GM18858 (cell line): ENCODE measurements around the gene REPIN1.

Experiments
- ATAC-seq: cut with Tn5 transposase; IDR thresholded peaks from one replicate; pipeline ENCODE4 v1.9.1; 2021; ENCODE audit not compliant: unreplicated experiment

Gene REPIN1

DNA sequence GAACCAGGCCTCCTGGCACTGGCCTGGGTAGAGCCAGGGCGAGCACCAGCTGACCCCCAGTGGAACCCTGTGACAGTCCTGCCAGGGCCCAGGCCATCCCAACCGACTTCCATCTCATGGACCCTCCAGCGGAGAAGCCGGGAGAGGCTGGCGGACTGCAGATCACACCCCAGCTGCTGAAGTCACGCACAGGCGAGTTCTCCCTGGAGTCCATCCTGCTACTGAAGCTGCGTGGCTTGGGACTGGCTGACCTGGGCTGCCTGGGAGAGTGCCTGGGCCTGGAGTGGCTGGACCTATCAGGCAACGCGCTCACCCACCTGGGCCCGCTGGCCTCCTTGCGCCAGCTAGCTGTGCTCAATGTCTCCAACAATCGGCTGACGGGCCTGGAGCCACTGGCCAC lies 31.9 kb upstream of the REPIN1 start:
- no peak for ATAC-seq

DNA sequence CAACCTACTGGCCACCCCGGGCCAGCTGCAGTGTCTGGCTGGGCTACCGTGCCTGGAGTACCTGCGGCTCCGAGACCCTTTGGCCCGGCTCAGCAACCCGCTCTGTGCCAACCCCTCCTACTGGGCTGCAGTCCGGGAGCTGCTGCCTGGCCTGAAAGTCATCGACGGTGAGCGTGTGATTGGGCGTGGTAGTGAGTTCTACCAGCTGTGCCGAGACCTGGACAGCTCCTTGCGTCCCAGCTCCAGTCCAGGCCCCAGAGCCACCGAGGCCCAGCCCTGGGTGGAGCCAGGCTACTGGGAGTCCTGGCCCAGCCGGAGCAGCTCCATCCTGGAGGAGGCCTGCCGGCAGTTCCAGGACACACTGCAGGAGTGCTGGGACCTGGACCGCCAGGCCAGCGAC lies 31.4 kb upstream of the REPIN1 start:
- no peak for ATAC-seq

DNA sequence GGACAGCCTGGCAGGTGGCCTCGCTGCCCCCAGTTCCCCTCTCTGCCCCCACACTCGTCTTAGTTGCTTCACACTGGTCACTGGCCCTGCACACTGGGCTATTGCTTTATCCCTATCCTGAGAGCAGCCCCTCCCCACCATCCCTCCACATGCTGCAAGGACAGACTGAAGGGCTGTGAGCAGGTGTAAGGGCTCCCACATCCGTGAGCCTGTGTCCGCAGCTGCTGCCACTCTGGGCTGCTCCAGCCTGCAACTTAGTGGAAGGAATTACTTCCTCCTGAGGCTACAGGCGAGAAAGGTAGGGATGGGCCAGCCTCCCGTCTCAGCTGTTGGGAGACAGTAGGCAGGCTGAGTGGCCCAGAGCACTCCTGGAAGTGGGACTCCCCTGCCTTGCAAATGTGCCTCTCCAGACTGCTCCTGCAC lies 31.0 kb upstream of the REPIN1 start:
- ATAC-seq, result no peak

DNA sequence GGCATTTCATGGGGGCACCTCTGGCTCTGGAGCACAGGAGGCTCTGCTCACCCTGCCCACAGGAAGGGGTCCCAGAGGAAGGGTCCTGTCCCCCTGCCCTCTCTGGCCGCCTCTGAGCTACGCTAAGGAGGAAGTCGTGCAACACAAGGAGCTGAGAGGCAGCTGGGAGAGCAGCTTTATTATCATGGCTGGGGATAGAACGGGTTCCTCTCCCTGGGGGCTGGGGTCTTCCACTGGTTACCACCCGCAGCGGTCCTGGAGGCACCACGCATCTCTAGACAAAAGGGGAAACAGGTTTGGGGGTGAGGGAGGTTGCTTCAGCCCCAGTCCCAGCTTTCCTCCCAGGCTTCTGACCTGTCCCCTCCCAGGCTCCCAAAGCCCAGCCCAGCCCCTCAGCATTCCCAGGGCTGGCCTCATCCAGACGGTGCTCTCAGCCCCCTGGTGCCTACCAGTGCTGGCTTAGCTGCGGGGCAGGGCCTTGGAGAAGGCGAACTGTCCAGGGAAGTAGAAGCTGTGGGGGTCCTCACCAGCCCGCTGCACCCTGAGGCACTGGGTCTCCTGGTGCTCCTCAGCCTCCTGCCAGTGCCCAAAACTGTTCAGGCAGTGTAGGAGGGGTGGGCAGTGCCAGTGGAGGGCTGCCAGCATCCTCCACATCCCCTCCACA lies 30.3 kb upstream of the REPIN1 start:
- ATAC-seq, result no peak

DNA sequence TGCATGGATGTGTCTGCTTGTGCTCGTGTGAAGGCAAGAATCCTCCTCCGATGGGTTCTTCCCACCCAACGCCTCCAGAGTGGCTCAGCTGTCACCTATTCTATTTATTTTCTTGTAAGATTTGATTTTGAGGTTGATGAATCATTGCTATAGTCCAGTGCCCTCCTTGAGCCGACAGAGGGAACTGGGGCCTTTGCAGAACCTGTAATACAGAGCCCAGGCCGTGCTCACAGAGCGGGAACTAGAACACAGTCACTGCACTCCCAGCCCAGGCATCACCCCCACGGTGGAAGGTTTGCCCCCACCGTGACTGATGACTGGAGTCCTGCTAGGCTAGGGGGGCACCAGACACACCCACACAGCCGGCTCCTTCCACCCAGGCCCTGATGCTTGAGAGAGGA lies 29.2 kb upstream of the REPIN1 start:
- no peak for ATAC-seq

DNA sequence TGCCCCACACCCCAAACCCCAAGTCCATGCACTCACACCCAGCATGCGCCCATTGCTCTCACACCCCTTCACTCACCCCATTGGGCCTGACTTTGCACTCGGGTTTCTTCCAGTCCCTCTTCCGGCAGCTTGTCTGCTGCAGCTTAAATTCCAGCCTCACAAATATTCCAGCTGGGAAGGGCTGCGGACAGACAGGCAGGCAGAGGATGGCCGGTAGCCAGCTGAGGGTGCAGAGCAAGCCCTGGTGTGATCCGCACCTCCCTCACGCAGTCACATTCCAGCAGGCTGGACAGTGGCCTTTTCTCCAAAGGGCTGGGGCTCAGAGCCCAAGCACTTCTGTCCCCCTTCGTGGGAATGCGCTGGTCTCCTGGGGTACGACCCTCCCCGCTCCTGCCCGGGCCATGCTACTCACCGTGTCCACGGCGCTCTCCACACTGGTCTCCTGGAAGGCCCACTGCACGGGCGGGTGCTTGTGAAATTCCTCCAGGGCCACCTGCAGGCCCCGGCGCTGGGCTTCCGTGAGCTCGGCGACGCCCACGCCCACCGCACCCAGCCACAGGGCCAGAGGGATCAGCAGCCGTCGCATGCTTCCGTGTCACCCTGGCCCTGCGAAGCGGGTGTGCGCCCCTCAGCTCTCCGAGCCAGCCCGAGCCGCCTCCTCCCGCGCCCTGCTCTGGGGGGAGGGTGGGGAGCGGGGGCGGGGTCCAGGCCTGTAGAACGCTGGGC lies 28.4 kb upstream of the REPIN1 start:
- no peak for ATAC-seq

DNA sequence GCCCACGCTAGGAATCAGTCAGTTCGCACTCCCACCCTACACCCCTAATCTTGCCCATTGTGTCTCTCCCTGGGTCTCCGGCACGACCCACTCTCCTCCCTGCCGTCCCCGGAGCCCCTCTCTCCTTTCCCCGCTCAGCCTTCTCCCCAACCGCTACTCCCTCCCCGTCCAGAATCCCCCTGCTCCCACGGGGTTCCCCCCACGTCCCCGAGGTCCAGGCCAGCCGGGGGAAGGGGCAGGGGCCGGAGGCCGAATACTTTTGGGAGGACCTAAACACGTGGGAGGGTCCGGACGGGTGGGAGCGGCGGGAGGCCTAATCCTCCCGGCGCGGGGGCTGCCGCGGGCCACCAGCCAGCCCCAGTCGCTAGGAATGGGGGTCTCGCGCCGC lies 27.8 kb upstream of the REPIN1 start:
- no peak for ATAC-seq

DNA sequence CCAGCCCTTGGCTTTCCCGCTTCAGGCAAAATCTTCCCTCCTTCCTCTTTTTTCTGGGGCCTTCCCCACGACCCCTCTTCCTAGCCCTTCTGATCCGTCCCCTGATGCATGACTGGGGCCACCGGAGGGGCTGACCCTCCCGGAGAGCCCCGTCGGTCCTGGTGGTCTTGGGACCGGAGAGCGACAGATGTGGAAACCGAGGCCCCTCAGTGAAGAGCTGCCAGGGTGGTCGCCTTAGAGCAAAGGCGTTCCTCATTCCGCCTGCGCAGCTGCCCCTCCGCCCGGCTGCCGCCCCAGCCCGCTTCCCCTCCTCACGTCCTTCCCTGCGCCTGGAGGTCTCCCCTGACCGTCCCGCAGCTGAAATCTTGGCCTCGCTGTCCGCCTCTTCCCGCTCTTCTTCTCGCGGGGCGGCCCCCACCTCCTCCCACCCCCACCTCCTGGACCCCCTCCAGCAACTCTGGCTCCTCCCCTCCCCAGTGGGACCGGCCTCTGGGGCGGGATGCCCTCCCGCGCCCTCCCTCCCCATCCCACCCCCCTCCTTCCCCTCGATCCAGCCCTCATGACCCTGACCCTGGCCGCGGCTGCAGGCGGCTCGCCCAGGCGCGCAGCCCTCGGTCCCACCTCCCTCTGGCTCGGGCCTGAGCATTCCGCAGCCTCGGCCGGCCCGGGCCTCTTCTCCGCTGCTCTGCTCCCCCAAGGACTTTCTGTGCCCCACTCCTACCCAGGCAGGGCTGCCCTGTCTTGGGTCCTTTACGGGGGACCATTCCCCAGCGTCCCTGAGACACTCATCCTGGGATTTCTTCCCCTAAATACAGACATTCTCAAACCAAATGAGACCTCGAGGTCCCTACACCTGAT lies 27.1 kb upstream of the REPIN1 start, which contains the start of gene RARRES2:
TSS of gene RARRES2 (minus strand) at position 367 of the 858 bp plus-strand sequence. CDS start 1,020 bp downstream, outside the sequence.
- ATAC-seq, result no peak

DNA sequence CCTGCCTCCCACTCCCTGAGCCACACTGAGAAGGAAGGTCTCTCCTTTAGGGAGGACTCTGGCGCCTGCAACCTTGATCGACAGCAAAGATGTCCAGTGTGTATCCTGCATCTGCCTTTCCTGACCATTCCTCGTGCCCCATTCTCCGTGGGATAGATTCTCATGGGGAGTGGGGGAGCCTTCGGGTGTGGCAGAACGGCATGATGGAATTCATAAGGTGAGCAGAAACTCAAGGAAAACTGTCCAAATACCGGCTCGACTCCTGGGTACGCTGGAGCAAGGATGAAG lies 26.6 kb upstream of the REPIN1 start:
- ATAC-seq, result no peak

DNA sequence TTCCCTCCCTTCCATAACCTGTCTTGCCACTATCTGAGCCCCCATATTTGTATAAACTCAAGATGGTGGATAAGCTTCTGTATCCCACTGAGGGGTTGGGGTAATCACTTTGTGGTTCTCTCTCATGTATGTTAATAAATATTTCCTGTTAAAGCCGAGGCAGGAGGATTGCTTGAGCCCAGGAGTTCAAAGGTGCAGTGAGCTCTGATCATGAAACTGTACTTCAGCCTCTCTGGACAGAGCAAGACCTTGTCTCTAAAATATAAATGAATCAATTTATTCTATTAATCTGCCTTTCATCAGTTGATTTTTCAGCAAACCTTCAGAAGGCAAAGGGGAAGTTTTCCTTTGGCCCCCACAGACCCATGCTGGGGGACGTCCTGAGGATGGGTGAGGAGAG lies 25.4 kb upstream of the REPIN1 start:
- ATAC-seq, result no peak

DNA sequence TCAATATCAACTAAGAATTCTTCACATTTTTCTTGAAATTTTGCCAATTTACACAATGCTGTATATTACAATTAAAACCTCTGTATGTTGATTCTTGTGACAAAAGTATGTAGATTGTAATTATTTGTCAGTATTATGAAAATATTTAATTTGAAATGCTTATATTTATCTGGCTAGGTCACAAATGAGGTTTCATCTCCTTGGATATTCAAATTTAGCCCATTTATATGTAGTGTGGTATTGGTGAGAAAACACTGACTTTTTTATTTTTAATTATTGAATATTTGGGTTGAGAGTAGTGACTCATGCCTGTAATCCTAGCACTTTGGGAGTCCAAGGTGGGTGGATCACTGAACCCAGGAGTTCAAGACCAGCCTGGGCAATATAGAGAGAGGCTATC lies 24.3 kb upstream of the REPIN1 start:
- ATAC-seq, result no peak

DNA sequence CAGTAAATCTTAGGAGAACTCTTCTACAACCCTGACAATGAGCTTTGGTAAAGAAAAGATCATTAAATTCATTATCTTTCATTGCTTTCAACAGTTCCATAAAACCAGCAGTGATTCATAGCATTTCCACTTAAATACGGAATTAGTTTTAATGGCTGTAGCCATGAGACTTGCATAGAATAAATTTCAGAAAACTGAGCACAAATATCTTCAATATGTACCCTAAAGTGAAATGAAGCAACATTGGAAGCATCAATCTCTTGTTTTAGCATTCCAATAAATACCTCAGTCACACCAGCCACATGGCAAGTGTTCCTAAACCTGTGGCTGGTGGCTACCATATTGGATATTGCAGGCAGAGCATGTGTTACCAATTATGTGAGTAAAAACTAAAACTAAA lies 23.6 kb upstream of the REPIN1 start:
- no peak for ATAC-seq

DNA sequence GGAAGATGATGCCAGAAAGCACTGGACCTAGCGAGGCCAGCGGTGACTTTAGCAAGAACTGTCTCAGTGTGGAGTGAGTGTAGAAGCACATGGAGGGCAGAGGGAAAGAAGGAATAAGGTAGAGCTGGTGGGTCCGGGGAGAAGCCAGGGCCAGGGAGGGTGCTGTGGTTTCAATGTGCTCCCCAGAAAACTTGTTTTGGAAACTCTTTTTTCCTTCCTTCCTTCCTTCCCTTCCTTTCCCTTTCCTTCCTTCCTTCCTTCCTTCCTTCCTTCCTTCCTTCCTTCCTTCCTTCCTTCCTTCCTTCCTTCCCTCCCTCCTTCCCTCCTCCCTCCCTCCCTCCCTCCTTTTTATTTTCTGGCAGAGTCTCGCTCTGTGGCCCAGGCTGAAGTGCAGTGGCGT lies 21.7 kb upstream of the REPIN1 start:
- no peak for ATAC-seq

DNA sequence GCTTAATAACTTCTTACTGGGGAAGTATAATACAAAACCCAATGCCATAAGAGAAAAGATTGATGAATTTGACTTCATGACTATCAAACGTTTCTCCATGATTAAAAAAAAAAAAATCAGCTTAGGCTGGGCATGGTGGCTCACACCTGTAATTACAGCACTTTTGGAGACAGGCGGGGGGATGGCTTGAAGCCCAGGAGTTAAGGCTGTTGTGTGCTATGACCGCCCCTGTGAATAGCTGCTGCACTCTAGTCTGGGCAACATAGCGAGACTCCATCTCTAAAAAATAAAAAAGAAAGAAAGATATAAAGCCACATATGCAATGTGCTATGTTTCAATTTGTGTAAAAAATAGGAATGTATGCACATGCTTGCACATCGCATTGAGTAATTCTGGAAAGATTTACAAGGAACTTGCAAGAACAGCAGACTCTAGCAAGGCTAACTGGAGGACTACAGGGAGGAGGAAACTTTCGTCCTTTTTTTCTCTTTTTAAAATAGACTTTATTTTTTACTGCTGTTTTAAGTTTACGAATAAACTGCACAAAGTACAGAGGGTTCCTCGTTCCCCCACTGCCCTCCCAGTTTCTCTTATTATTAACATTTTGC lies 16.9 kb upstream of the REPIN1 start:
- ATAC-seq, result no peak

DNA sequence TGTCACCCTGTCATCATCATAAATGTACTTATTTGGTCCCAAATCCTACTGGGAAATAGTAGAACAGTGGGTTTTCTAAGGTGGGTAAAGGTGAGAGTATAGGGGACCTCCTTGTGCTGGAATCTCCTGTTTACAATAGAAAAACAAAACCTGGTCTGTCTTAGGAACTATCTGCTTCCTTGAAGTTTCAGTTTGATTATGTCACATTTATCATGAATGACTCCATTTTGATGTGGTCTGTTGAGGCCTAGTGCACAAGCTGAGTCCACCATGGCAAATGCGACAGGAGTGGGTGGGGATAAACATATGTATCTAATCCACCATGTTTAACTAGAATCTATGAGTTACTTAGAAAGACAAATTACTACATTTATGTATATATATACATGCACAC lies 13.0 kb upstream of the REPIN1 start:
- ATAC-seq, result no peak

DNA sequence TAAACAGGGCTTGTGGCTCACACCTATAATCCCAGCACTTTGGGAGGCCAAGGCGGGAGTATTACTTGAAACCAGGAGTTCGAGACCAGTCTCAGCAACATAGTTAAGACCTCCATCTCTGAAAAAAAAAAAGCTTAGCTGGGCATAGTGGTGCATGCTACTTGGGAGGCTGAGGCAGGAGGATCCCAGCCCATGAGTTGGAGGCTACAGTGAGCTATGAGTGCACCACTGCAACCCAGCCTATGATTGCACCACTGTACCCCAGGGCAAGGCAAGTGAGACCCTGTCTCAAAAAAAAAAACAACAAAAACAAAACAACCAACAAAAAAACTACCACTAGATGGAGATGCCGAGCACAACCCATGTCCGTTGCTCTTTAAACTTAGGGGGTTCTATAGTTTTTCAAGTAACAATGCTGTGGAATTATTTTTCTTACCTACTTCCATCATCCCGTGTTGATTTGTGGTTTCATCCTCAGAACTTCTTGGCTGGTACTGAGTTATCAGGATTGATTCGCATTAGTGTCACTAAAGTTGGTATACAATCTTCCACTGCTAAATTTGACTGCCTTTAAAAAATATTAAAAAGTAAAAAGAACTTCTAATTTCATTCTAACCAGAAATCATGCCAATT lies 12.2 kb upstream of the REPIN1 start:
- ATAC-seq, result no peak

DNA sequence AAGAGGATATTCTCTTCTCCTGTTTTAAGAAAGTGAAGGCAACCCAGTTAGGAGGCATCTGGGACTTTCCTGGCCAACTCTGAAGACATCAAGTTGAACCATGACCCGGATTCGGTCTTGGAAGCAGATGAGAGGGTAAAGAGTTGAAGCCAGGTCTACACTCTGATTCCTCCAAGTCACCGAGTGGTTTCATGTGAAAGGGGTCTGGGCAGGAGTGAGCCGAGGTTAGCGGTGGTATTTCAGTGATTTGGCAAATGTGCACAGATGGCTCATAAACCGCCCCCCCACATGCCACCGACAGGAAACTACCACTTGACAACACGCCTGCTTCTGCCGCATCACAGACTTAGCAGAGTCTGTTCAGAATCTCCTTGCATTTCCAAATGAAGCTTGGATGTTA lies 11.4 kb upstream of the REPIN1 start:
- ATAC-seq, result no peak

DNA sequence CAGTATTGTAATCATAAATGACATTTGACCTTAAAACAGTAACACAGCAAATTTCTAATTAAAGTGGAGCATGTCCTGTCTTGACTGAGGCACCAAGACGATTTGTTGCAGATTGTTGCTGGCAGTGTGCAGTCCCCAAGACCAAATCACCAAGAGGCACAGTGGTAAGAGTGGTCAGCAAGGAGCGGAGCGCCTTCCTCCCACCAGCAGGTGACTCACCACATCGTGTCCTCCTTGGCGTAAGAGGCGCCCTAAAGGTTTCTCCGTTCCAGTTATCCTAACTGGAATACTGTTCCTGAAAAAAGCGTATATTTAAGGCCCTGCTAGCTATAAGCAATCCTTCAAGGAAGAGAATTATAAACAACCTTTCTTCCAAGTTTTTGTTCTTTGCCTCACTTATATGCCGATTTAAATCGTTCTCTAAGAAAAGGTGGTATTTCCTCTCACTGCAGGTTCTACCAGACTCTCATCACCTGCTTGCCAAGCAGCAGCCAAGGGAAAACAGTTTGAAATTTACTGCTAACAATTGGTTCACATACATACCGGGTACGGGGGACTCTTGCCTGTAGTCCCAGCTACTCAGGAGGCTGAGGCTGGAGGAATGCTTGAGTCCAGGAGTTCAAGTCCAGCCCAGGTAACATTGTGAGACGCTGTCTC lies 10.7 kb upstream of the REPIN1 start:
- no peak for ATAC-seq

DNA sequence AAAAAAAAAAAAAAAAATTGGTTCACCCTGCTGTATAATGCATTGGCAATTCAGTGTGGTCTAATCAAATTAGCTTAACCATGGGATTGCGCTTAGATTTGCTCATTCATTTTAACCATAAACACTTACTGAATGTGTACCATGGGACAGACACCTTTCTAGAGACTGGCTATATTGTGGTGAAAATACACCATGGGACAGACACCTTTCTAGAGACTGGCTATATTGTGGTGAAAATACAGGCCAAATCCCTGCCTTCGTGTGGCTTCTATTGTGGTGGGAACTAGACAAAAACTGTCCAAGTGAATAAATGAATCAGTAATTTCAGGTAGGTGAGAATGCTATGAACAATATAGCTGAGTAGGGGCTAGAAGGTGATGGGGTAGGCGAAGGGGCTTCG lies 10.2 kb upstream of the REPIN1 start:
- no peak for ATAC-seq

DNA sequence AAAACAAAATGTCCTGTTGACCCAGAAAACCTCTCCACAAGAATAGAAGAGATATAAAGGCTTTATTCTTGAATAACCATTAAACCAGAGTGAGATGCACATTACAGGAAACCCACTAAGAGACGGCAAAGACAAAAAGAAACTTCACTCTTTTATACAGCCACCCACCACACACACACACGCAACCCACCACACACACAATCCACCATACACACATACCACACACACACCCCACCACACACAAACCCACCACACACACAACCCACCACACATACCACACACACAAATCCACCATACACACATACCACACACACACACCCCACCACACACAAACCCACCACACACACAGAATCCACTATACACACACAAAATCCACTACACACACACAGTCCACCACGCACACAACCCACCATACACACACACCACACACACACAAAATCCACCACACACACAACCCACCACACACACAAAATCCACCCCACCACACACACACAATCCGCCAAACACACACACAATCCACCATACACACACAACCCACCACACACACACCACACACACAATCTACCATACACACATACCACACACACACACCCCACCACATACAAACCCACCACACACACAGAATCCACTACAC lies 9.5 kb upstream of the REPIN1 start:
- ATAC-seq, result no peak
